Vagina (tissue), 2 donors: ENCODE data around the gene NTNG1.

Source experiments
- POLR2A ChIP-seq, 2 donors: fragments of 450-650 bp; IDR thresholded peaks; one replicate each; pipeline ENCODE4 v1.6.1; 2017; ENCODE audit warnings: antibody characterized with exemption in 2 of 2, mild to moderate bottlenecking in 2 of 2, moderate library complexity in 2 of 2
- POLR2AphosphoS5 ChIP-seq, 2 donors: sonication (generic); formaldehyde crosslinking; IDR thresholded peaks; one replicate each; pipeline ENCODE4 v1.9.0; 2017; ENCODE audit warnings: antibody characterized with exemption in 2 of 2, mild to moderate bottlenecking in 2 of 2, low read depth in 1 of 2; ENCODE audit not compliant: insufficient read depth in 1 of 2
- TF ChIP-seq, protein P1 (sequence below), 3 experiments: fragments of 450-650 bp in 2 of 3; fragments of 200-600 bp in 1 of 3; sonication (generic) in 1 of 3; IDR thresholded peaks; one replicate each; pipeline ENCODE4 v1.5.1; 2017 to 2019; ENCODE audit warnings: antibody characterized with exemption in 3 of 3, mild to moderate bottlenecking in 2 of 3, moderate library complexity in 2 of 3

DNA sequence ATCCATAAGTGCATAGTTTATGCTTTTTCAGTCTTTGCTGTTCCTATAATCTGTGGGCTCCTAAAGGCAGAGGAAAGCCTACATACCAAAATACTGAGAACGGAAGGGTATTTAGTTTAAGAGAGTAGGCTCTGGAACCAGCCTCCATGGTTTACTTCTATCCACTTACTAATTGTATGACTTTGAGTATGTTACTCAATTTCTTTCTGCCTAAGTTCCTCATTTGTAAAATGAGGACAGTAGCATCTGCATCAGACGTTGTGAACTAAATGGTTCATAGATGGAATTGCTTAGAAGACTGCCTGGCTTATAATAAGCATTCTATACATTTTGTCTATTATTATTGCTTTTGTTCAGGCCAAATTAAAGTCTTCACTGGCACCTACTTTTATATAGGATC lies 111.0 kb downstream of the NTNG1 start:
- TF ChIP-seq, protein P1, sequence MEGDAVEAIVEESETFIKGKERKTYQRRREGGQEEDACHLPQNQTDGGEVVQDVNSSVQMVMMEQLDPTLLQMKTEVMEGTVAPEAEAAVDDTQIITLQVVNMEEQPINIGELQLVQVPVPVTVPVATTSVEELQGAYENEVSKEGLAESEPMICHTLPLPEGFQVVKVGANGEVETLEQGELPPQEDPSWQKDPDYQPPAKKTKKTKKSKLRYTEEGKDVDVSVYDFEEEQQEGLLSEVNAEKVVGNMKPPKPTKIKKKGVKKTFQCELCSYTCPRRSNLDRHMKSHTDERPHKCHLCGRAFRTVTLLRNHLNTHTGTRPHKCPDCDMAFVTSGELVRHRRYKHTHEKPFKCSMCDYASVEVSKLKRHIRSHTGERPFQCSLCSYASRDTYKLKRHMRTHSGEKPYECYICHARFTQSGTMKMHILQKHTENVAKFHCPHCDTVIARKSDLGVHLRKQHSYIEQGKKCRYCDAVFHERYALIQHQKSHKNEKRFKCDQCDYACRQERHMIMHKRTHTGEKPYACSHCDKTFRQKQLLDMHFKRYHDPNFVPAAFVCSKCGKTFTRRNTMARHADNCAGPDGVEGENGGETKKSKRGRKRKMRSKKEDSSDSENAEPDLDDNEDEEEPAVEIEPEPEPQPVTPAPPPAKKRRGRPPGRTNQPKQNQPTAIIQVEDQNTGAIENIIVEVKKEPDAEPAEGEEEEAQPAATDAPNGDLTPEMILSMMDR (IDR thresholded peaks at IDR 0.05): no peak
- TF ChIP-seq POLR2A (IDR thresholded peaks at IDR 0.05): no peak
- no peak for TF ChIP-seq POLR2AphosphoS5 (IDR thresholded peaks at IDR 0.05; ENCODE audit: insufficient read depth in 1 of 2, low read depth in 1 of 2)
